HG02610 (cell line): ENCODE results near the gene ABCC9.
"Not testable (repeated sequence)": the region's sequence is repeated elsewhere in the genome, so short reads cannot be mapped to it uniquely, and the experiment has no call there.

ENCODE experiments used
- ATAC-seq: cut with Tn5 transposase; IDR thresholded peaks from one replicate; pipeline ENCODE4 v1.9.1; 2021; ENCODE audit warnings: mild to moderate bottlenecking, moderate library complexity; ENCODE audit not compliant: unreplicated experiment

Gene ABCC9

GRCh38 chr12:21934173-21934572 is 7.1 kb downstream of the ABCC9 start:
- no peak for ATAC-seq

GRCh38 chr12:21933656-21934055 is 7.6 kb downstream of the ABCC9 start:
- ATAC-seq, result no peak

GRCh38 chr12:21929972-21930371 is 11.3 kb downstream of the ABCC9 start:
- ATAC-seq, result not testable (repeated sequence)

- no peak for ATAC-seq
Observed at GRCh38 chr12:21925296-21925913, 15.8 kb downstream of the ABCC9 start.

- ATAC-seq, result no peak
Observed at GRCh38 chr12:21921436-21921835, 19.8 kb downstream of the ABCC9 start.

- no peak for ATAC-seq
Observed at GRCh38 chr12:21918456-21918855, 22.8 kb downstream of the ABCC9 start.

- ATAC-seq, result no peak
Observed at GRCh38 chr12:21913823-21914222, 27.4 kb downstream of the ABCC9 start.

GRCh38 chr12:21912318-21912717 is 28.9 kb downstream of the ABCC9 start:
- no peak for ATAC-seq

- no peak for ATAC-seq
Observed at GRCh38 chr12:21911832-21912231, 29.4 kb downstream of the ABCC9 start.

GRCh38 chr12:21910657-21911056 is 30.6 kb downstream of the ABCC9 start:
- no peak for ATAC-seq

- no peak for ATAC-seq
Observed at GRCh38 chr12:21907948-21908837, 33.0 kb downstream of the ABCC9 start.

- ATAC-seq, result no peak
Observed at GRCh38 chr12:21906919-21907493, 34.2 kb downstream of the ABCC9 start.

GRCh38 chr12:21899532-21899931 is 41.7 kb downstream of the ABCC9 start:
- not testable (repeated sequence) for ATAC-seq

- ATAC-seq, result no peak
Observed at GRCh38 chr12:21895651-21896050, 45.6 kb downstream of the ABCC9 start.

GRCh38 chr12:21894792-21895595 is 46.2 kb downstream of the ABCC9 start:
- no peak for ATAC-seq

- no peak for ATAC-seq
Observed at GRCh38 chr12:21893924-21894323, 47.3 kb downstream of the ABCC9 start.

GRCh38 chr12:21892341-21892740 is 48.9 kb downstream of the ABCC9 start:
- no peak for ATAC-seq

- no peak for ATAC-seq
Observed at GRCh38 chr12:21891751-21892217, 49.4 kb downstream of the ABCC9 start.

- no peak for ATAC-seq
Observed at GRCh38 chr12:21888276-21888863, 52.9 kb downstream of the ABCC9 start.

GRCh38 chr12:21884936-21885335 is 56.3 kb downstream of the ABCC9 start:
- no peak for ATAC-seq

- no peak for ATAC-seq
Observed at GRCh38 chr12:21882635-21883034, 58.6 kb downstream of the ABCC9 start.
